A549 (cell line): ENCODE results near the gene DYNC1H1. TPM values are rescaled to one million over a fixed set of nuclear protein-coding genes. Genes with fewer than 3 reads are reported as not detected.

Experiments
- ATAC-seq, 2 experiments: fragments of 200-7000 bp in 1 of 2; fragments of >200 bp in 1 of 2; cut with Nextera tagmentation in 1 of 2; cut with Tn5 transposase in 1 of 2; 3 replicates each; pipeline versions ENCODE4 v1.8.0 to v1.9.1; 2018 to 2020; ENCODE audit warnings: mild to moderate bottlenecking in 1 of 2, moderate library complexity in 1 of 2
- CTCF ChIA-PET: fragments of 300-600 bp; sonication (Branson Sonifier 250); formaldehyde crosslinking; extraction: SDS; loops from one replicate; lab custom pipeline; 2021; ENCODE audit warnings: antibody characterized with exemption, inconsistent platforms; lab: Yijun Ruan, JAX
- POLR2A ChIA-PET: fragments of 350-600 bp; formaldehyde crosslinking; extraction: SDS; loops from one replicate; lab custom pipeline; 2021; ENCODE audit warnings: antibody characterized with exemption, inconsistent platforms; lab: Yijun Ruan, JAX
- DNase-seq, 2 experiments: peaks; one replicate each; pipeline versions ENCODE4 v3.0.0 to v3.0.0-alpha.2; 2011 to 2016; ENCODE audit warnings: low read depth in 1 of 2, low spot score in 1 of 2
- FAIRE-seq: peaks from 2 replicates; lab custom pipeline; 2011; peaks lifted over from hg19 to GRCh38; lab: Jason Lieb, UNC
- H3K27ac ChIP-seq, 2 experiments: fragments of >200 bp; sonication (Bioruptor Twin); formaldehyde crosslinking; 3 replicates each; pipeline ENCODE4 v1.5.1; 2016 to 2017
- H3K4me1 ChIP-seq: fragments of >200 bp; sonication (Bioruptor Twin); formaldehyde crosslinking; 3 replicates; pipeline ENCODE4 v1.6.1; 2016
- H3K4me2 ChIP-seq: fragments of >200 bp; sonication (Bioruptor Twin); formaldehyde crosslinking; 3 replicates; pipeline ENCODE4 v1.6.1; 2016
- H3K4me3 ChIP-seq: fragments of >200 bp; sonication (Bioruptor Twin); formaldehyde crosslinking; 3 replicates; pipeline ENCODE4 v1.5.1; 2016
- H3K9me3 ChIP-seq: fragments of >200 bp; sonication (Bioruptor Twin); formaldehyde crosslinking; 3 replicates; pipeline ENCODE4 v1.6.1; 2016
- CHD4 ChIP-seq: fragments of 200-600 bp; sonication (generic); IDR thresholded peaks from 2 replicates; pipeline ENCODE4 v1.6.1; 2016; ENCODE audit warnings: antibody characterized with exemption, mild to moderate bottlenecking, borderline replicate concordance
- EHMT2 ChIP-seq: fragments of 200-600 bp; sonication (generic); IDR thresholded peaks from 2 replicates; pipeline ENCODE4 v1.6.1; 2016; ENCODE audit warnings: antibody characterized with exemption, low read depth, mild to moderate bottlenecking, moderate library complexity
- EP300 ChIP-seq, 2 experiments: fragments of >200 bp; sonication (Bioruptor Twin); formaldehyde crosslinking; IDR thresholded peaks; 2 replicates in 1 of 2; 3 replicates in 1 of 2; pipeline ENCODE4 v1.6.1; 2016 to 2017
- FOSL2 ChIP-seq, 2 experiments: fragments of 450-650 bp in 1 of 2; fragments of >200 bp in 1 of 2; sonication (Bioruptor Twin) in 1 of 2; formaldehyde crosslinking; IDR thresholded peaks; 2 replicates each; pipeline versions ENCODE4 v1.5.0 to v1.6.1; 2016 to 2020; ENCODE audit warnings: mild to moderate bottlenecking in 1 of 2, moderate library complexity in 1 of 2
- HEYL ChIP-seq: fragments of 250-450 bp; sonication (Bioruptor Pico); IDR thresholded peaks from 2 replicates; pipeline ENCODE4 v1.8.0; 2021; ENCODE audit warnings: mild to moderate bottlenecking, moderate library complexity
- HOXA7 ChIP-seq: fragments of 250-450 bp; sonication (Bioruptor Pico); IDR thresholded peaks from 2 replicates; pipeline ENCODE4 v1.5.0; 2020; ENCODE audit warnings: mild to moderate bottlenecking, moderate library complexity
- HOXB13 ChIP-seq: fragments of 250-450 bp; sonication (Bioruptor Pico); IDR thresholded peaks from 2 replicates; pipeline ENCODE4 v1.5.0; 2020; ENCODE audit warnings: low read depth, mild to moderate bottlenecking, moderate library complexity
- JUN ChIP-seq, 2 experiments: fragments of >200 bp; sonication (Bioruptor Twin); formaldehyde crosslinking; IDR thresholded peaks; 2 replicates in 1 of 2; 3 replicates in 1 of 2; pipeline ENCODE4 v1.6.1; 2016 to 2017
- KDM1A ChIP-seq: fragments of 200-600 bp; sonication (generic); IDR thresholded peaks from 2 replicates; pipeline ENCODE4 v1.6.1; 2016; ENCODE audit warnings: low read depth, mild to moderate bottlenecking
- KDM5A ChIP-seq: fragments of 200-600 bp; sonication (generic); IDR thresholded peaks from 2 replicates; pipeline ENCODE4 v1.6.1; 2016; ENCODE audit warnings: antibody characterized with exemption, mild to moderate bottlenecking
- POLR2A ChIP-seq: IDR thresholded peaks from 2 replicates; pipeline ENCODE4 v1.6.1; 2012; ENCODE audit warnings: mild to moderate bottlenecking, low read length
- TFCP2L1 ChIP-seq: fragments of 250-450 bp; sonication (Bioruptor Pico); IDR thresholded peaks from 2 replicates; pipeline ENCODE4 v1.5.0; 2021; ENCODE audit warnings: mild to moderate bottlenecking
- TP53 ChIP-seq: fragments of 250-450 bp; sonication (Bioruptor Pico); IDR thresholded peaks from 2 replicates; pipeline ENCODE4 v1.5.0; 2021; ENCODE audit warnings: mild to moderate bottlenecking, moderate library complexity
- ZFP36 ChIP-seq: fragments of 450-650 bp; IDR thresholded peaks from 2 replicates; pipeline ENCODE4 v1.6.1; 2014; ENCODE audit warnings: borderline replicate concordance; ENCODE audit not compliant: partially characterized antibody
- WGBS: methylation state at CpG from one replicate; pipeline ENCODE4 v1.1.6; 2017; ENCODE audit errors: missing lambda C conversion rate; 5-methylcytosine and 5-hydroxymethylcytosine counted together
- polyA plus RNA-seq, 4 experiments: library from polyadenylated mRNA; depleted of rRNA in 3 of 4; stranded (reverse); fragments of >200 nt; fragmentation: RNase III in 1 of 4; extraction: RNeasy Plus Mini Kit Qiagen cat#74134 plus additional on column Dnase treatment in 1 of 4; gene quantifications; 2 replicates in 3 of 4; 3 replicates in 1 of 4; pipeline ENCODE4 v1.2.3, GENCODE V29; 2011 to 2017
- TF ChIP-seq, protein P1 (sequence below): IDR thresholded peaks from 2 replicates; pipeline ENCODE4 v1.6.1; 2012
- TF ChIP-seq, protein P2 (sequence below): IDR thresholded peaks from 2 replicates; pipeline ENCODE4 v1.6.1; 2012; ENCODE audit warnings: low read depth, borderline replicate concordance
- TF ChIP-seq, protein P3 (sequence below): fragments of >200 bp; sonication (Bioruptor Twin); formaldehyde crosslinking; IDR thresholded peaks from 3 replicates; pipeline ENCODE4 v1.5.1; 2016
- TF ChIP-seq, protein P4 (sequence below): fragments of 450-650 bp; IDR thresholded peaks from 2 replicates; pipeline ENCODE4 v1.6.1; 2014; ENCODE audit warnings: antibody characterized with exemption
- TF ChIP-seq, protein P5 (sequence below): fragments of 150-350 bp; IDR thresholded peaks from 2 replicates; pipeline ENCODE4 v1.6.1; 2014; ENCODE audit warnings: low read depth, mild to moderate bottlenecking, low read length

Gene DYNC1H1
- polyA plus RNA-seq, 2 of the 4 experiments (the other 2 are of a cell fraction) = 177 to 187 TPM

DNA sequence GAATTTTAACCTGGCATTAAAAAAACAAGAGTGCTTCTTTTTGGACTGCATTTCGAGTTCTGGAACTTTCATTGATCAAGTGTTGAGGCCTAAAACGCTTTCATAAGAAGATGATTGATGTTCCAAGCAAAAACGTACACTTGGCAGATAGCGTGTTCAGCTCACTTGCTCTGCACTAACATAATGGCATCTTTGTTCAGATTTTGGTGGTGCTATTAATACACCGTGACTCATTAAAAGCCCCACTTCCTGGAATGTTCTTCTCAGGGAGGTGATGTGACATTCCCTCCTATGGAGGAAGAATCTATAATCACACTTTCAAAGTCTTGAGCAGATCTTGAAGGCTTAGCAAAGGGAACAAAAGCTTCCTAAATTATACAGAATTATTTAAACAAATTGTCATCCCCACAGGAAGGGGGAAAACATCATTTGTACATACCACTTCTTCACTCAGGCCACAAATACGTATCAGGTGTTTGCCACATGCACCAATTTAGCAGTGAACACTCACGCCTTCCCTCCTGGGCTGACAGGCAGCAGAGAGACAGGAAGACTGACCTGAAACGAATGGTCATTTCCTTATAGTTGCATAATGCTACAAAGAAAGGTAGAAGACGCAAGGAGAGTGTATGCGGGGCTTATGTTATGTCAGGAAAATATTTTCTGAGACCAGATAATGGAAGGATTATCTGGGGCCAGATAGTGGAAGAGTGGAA, 107.1 kb downstream of the DYNC1H1 start:
- FAIRE-seq (no peak), DNase-seq (no peak), ATAC-seq (peak; percentile 41 to 63; a peak in 4 of 6 replicates)
- H3K4me3 ChIP-seq = no peak overlapping the region
- POLR2A ChIA-PET = no interaction called here
- CTCF ChIA-PET = interaction anchor here (0.7 kb wide), 1 partner anchor 1004 kb away, joined by 3 read pairs; no protein-coding TSS in a partner anchor
- H3K4me1 ChIP-seq = peaks cover 5% of the 10 kb centered on the region; the same call in 1 of the 3 replicates
- H3K27ac ChIP-seq = no peak overlapping the region
- 0 out of 3 replicates have a peak, but pooled peaks cover 2% of the 10 kb centered on the region for H3K9me3 ChIP-seq
- TF ChIP-seq TFCP2L1 (no peak), FOSL2 (IDR thresholded peaks at IDR 0.05) (no peak), FOSL2 (CRISPR knock-in tag; IDR thresholded peaks at IDR 0.05) (peak; percentile 13; the same call in 1 of the 2 replicates), EHMT2 (no peak)
- no peak overlapping the region for H3K4me2 ChIP-seq
- 74% methylated on average over 10 of the region's 10 CpGs for WGBS

DNA sequence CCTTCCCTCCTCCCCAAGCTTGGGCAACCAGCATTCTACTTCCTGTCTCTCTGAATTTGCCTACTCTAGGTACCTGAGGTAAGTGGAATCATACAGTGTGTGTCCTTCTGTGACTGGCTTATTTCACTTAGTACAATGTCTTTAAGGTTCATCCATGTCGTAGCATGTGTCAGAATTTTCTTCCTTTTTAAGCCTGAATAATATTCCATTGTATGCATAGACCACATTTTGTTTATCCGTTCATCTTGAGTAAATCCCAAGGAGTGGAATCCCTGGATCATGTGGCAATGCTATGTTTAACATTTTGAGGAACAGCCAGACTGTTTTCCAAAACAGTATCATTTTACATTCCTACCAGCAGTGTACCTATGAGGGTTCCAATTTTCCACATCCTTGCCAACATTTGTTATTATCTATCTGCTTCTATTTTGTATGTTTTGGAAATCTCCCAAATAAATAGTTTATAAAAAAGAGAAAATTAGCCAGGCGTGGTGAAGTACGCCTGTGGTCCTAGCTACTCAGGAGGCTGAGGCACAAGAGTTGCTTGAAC, 110.1 kb downstream of the DYNC1H1 start:
- CTCF ChIA-PET = interaction anchor here (0.9 to 5.5 kb wide), 4 partner anchors 7 to 22 kb away, joined by 3 to 37 read pairs (median 11); no protein-coding TSS in a partner anchor
- POLR2A ChIA-PET = no interaction called here

DNA sequence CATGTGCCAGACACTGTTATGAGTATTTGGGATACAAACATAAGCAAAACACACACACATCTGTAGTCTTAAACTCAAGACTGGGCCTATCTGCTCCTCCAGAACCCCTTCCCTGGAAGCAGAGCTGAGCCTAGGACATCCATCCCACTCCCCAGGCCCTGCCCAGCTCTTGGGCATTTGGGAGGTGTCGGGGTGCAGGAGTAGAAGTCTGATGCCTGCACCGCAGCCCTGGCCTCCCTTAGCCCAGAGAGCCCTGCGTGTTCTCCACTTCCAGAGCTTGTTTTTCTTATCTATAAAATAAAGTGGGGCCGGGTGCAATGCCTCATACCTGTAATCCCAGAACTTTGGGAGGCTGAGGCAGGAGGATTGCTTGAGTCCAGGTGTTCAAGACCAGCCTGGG, 110.8 kb downstream of the DYNC1H1 start:
- WGBS = 98% methylated on average over 4 of the region's 4 CpGs
- POLR2A ChIA-PET = no interaction called here

More for the DNA sequence above, 110.1 kb downstream of the DYNC1H1 start:
- H3K4me2 ChIP-seq = no peak overlapping the region
- DNase-seq (no peak), FAIRE-seq (no peak)
- no peaks in the 10 kb centered on the region for H3K9me3 ChIP-seq
- no peak overlapping the region for H3K4me3 ChIP-seq
- no peak for TF ChIP-seq EHMT2
- TF ChIP-seq HOXA7 (CRISPR knock-in tag) = no peak
- no peak for TF ChIP-seq POLR2A
- no peak for TF ChIP-seq EP300 (IDR thresholded peaks at IDR 0.05)
- TF ChIP-seq, protein P1, sequence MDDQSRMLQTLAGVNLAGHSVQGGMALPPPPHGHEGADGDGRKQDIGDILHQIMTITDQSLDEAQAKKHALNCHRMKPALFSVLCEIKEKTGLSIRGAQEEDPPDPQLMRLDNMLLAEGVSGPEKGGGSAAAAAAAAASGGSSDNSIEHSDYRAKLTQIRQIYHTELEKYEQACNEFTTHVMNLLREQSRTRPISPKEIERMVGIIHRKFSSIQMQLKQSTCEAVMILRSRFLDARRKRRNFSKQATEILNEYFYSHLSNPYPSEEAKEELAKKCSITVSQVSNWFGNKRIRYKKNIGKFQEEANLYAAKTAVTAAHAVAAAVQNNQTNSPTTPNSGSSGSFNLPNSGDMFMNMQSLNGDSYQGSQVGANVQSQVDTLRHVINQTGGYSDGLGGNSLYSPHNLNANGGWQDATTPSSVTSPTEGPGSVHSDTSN = no peak
- TF ChIP-seq KDM1A = no peak
- TF ChIP-seq ZFP36 = peak; percentile 23
- TF ChIP-seq, all 56 proteins: peak for 1
- ATAC-seq = no peak
- 93% methylated on average over 4 of the region's 4 CpGs for WGBS
- no peak overlapping the region for H3K27ac ChIP-seq
- H3K4me1 ChIP-seq = peaks cover 5% of the 10 kb centered on the region; the same call in 1 of the 3 replicates

More for the DNA sequence above, 110.8 kb downstream of the DYNC1H1 start:
- FAIRE-seq (no peak), ATAC-seq (no peak), DNase-seq (no peak)
- Histone ChIP-seq H3K4me3 (no peak overlapping the region), H3K4me1 (peaks cover 5% of the 10 kb centered on the region; the same call in 1 of the 3 replicates), H3K4me2 (no peak overlapping the region), H3K9me3 (no peaks in the 10 kb centered on the region), H3K27ac (no peak overlapping the region)
- TF ChIP-seq, protein P1 = no peak
- TF ChIP-seq, protein P2, sequence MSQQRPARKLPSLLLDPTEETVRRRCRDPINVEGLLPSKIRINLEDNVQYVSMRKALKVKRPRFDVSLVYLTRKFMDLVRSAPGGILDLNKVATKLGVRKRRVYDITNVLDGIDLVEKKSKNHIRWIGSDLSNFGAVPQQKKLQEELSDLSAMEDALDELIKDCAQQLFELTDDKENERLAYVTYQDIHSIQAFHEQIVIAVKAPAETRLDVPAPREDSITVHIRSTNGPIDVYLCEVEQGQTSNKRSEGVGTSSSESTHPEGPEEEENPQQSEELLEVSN = no peak
- TF ChIP-seq, protein P3, sequence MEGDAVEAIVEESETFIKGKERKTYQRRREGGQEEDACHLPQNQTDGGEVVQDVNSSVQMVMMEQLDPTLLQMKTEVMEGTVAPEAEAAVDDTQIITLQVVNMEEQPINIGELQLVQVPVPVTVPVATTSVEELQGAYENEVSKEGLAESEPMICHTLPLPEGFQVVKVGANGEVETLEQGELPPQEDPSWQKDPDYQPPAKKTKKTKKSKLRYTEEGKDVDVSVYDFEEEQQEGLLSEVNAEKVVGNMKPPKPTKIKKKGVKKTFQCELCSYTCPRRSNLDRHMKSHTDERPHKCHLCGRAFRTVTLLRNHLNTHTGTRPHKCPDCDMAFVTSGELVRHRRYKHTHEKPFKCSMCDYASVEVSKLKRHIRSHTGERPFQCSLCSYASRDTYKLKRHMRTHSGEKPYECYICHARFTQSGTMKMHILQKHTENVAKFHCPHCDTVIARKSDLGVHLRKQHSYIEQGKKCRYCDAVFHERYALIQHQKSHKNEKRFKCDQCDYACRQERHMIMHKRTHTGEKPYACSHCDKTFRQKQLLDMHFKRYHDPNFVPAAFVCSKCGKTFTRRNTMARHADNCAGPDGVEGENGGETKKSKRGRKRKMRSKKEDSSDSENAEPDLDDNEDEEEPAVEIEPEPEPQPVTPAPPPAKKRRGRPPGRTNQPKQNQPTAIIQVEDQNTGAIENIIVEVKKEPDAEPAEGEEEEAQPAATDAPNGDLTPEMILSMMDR = no peak
- no peak for TF ChIP-seq TP53 (CRISPR knock-in tag)
- no peak for TF ChIP-seq HEYL (CRISPR knock-in tag)
- TF ChIP-seq, protein P4, sequence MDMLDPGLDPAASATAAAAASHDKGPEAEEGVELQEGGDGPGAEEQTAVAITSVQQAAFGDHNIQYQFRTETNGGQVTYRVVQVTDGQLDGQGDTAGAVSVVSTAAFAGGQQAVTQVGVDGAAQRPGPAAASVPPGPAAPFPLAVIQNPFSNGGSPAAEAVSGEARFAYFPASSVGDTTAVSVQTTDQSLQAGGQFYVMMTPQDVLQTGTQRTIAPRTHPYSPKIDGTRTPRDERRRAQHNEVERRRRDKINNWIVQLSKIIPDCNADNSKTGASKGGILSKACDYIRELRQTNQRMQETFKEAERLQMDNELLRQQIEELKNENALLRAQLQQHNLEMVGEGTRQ = no peak
- no peak for TF ChIP-seq KDM5A
- no peak for TF ChIP-seq CHD4
- TF ChIP-seq JUN (IDR thresholded peaks at IDR 0.05) = no peak
- no peak for TF ChIP-seq HOXB13 (CRISPR knock-in tag)
- TF ChIP-seq, protein P5, sequence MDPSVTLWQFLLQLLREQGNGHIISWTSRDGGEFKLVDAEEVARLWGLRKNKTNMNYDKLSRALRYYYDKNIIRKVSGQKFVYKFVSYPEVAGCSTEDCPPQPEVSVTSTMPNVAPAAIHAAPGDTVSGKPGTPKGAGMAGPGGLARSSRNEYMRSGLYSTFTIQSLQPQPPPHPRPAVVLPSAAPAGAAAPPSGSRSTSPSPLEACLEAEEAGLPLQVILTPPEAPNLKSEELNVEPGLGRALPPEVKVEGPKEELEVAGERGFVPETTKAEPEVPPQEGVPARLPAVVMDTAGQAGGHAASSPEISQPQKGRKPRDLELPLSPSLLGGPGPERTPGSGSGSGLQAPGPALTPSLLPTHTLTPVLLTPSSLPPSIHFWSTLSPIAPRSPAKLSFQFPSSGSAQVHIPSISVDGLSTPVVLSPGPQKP = no peak
- no peak for TF ChIP-seq FOSL2 (IDR thresholded peaks at IDR 0.05)
- no peak for TF ChIP-seq FOSL2 (CRISPR knock-in tag; IDR thresholded peaks at IDR 0.05)
- CTCF ChIA-PET = interaction anchor here (0.6 to 5.5 kb wide), 5 partner anchors 8 to 242 kb away, joined by 3 to 37 read pairs (median 9); no protein-coding TSS in a partner anchor
